ENCODE results near the gene B4GAT1.

DNA sequence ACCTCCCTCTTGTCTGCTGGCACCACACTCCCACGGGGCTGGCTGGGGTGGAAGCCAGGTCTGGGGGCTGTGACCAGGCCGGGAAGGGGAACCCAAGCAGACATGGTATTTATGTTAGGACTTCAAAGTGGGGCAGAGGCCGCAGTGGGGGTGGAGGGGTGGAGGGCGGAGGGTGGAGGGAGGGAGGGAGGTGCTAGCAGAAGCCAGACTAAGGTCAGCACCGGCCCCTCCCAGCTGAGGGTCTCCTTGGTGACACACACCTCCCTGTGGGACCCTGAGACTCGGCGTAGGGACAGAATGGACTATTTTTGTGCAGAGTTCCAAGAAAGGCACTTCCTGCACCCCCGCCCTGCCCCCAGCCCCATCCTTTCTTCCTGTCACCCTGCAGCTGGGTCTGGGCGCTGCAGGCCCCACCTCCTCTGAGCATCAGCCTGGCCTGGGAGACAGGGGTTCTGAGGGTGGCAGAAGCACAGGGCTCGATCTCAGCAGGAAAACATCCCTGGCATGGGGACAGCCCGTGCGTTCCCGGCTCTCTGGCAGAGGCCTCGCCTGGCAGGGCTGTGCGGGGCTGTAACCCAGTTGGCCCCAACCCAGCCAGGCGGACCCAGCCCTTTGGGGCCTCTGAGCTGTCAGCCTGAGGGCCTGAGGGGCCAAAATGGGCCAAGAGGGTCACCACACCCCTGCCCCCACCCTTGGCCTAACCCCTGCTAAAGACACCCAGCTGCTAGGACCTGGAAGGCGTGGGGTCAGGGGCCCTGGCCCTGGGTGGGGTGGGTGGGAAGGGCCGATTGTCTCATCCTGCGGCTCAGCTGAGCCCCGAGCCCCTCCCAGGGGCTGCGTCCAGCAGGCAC, 20.9 kb downstream of the B4GAT1 start:
- TF ChIP-seq POLR2A (IDR thresholded peaks at IDR 0.05) (no peak), EP300 (IDR thresholded peaks at IDR 0.05) (no peak), POLR2AphosphoS5 (IDR thresholded peaks at IDR 0.05) (no peak)
- TF ChIP-seq, protein P1, sequence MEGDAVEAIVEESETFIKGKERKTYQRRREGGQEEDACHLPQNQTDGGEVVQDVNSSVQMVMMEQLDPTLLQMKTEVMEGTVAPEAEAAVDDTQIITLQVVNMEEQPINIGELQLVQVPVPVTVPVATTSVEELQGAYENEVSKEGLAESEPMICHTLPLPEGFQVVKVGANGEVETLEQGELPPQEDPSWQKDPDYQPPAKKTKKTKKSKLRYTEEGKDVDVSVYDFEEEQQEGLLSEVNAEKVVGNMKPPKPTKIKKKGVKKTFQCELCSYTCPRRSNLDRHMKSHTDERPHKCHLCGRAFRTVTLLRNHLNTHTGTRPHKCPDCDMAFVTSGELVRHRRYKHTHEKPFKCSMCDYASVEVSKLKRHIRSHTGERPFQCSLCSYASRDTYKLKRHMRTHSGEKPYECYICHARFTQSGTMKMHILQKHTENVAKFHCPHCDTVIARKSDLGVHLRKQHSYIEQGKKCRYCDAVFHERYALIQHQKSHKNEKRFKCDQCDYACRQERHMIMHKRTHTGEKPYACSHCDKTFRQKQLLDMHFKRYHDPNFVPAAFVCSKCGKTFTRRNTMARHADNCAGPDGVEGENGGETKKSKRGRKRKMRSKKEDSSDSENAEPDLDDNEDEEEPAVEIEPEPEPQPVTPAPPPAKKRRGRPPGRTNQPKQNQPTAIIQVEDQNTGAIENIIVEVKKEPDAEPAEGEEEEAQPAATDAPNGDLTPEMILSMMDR (IDR thresholded peaks at IDR 0.05), result no peak

All from upper lobe of left lung (tissue), 4 donors.